ENCODE results near the gene CDCA7L.

Gene CDCA7L

GRCh38 chr7:21945454-21946221, at the start of gene CDCA7L:
Gene CDCA7L, minus strand, starts transcription at chr7:21945899. Its CDS starts 95 bp downstream, at chr7:21945804.
- peak; percentile 64 for DNase-seq

DNA sequence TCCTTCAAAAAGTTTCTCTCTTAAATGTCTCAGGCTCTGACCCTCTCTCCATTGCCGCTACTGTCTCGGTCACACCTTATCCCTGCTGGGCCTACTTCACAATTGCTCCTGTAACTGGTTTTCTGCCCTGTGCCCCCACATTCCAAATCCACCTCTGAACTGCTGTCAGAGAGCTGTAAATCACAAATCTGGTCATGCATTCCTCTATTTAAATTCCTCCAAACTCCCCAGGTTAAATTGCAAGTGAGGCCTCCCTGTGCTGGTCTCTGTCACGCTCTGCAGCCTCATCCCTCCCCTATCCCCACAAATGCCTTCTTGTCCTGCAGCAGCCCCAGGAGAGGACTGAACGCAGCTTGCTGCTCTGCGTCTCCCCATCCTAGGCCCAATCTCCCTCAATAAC, 40.4 kb upstream of the CDCA7L start:
- DNase-seq = no peak

DNA sequence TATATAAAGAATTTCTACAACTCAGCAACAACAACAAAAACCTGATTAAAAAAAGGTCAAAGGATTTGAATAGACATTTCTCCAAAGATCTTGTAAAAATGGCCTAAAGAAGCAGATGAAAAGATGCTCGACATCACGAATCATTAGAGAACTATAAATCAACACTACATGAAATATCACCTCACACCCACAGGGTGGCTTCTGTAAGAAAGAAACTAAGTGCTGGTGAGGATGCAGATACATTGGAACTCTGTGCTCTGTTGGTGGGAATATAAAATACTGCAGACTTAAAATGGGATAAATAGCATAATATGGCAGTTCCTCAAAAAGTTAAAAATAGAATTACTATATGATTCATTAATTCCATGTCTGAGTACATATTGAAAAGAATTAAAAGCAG, 38.3 kb upstream of the CDCA7L start:
- no peak for DNase-seq

DNA sequence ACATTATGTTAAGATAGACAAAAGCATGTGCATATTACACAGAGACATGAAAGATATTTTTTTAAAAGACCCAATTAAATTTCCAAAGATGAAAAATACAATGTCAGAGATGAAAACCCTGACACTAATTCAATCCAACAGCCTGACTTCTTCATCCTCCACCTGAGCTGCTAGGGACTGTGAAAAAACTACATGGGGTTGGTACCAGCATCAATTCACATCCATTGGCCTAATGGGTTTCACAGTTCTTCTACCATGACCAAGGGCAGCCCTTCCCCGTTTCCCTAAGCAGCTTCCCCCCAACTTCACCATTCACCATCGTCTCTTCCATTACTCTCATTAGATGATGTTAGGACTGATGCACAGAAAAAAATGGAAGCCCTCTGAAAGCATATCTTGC, 37.4 kb upstream of the CDCA7L start:
- no peak for DNase-seq

- DNase-seq = no peak
These were observed 35.8 kb upstream of the CDCA7L start for GRCh38 chr7:21981524-21981923.

DNA sequence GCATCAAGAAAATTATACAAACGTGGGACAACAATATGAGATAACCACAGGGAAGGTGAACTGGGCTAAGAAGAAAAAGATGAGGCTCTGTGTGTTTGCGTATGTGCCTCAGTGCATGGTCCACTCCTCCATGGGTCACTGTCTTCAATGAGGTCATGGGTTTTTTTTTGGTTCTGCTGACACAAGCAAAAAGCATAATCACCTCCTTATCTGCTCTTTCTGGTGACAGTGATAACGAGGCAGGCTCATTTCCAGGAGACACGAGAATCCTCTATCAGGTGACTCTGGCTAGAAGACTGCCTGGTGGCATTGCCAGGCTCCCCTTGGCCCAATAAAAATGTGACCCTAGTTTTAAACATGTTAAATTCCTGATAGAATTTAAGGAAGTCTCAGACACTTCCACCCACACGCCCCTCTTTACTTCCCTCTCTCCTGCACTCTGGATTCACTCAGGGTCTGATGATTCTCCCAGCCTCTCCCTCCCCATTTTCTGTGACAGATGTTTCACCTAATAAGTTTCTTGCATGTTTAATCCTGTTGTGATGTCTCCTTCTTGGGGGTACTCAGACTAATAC, 35.3 kb upstream of the CDCA7L start:
- no peak for DNase-seq

DNA sequence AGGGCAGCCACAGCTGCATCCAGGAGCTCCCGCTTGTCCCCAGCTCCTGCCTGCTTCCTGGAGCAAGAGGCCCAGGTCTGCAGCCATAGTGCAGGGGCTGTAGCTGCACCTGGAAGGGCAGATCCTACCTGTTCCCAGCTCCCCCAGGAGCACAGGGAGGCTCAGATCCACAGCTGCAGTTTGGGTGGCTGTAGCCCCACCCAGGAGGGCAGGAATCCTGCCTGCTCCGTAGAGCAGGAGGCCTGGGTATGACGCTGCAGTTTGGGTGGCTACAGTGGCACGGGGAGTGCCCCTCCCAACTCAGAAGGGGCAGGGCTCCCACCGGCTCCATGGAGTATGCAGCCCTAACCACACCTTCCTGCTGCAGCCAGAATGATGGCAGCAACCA, 26.7 kb upstream of the CDCA7L start:
- DNase-seq = no peak

GRCh38 chr7:21971780-21972396, 26.2 kb upstream of the CDCA7L start:
- no peak for DNase-seq

DNA sequence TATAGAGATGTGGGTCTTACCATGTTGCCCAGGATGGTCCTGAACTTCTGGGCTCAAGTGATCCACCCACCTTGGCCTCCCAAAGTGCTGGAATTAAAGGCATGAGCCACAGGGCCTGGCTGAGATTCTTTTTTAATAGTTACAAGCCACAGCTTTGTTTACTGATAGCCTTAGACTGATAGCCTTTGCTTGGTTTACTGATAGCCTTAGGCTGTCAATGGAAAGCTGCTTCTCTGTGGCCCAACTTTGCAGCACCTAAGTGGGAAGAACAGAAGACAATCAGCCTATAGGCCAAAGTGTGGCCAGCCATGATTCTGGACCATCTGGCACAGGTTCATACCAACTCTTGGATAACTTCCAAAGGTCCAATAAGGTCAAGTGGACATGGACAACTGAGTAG, 24.1 kb upstream of the CDCA7L start:
- no peak for DNase-seq

DNA sequence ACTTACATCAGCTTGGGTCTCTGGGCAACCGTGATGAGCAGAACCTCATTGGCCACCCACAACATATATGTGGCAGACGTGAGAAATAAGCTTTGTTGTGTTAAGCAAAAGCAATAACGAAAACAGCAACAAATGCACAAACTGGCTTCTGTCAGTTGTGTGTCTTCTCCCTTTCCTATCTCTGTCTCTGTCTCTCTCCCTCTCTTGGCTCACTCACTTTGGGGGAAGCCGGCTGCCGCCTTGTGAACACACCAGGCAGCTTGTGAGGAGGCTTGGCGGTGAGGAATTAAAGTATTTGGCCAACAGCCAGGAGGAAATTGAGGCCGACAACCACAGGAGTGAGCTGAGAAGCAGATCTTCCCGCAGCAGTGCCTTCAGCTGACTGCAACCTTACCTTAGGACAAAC, 21.9 kb upstream of the CDCA7L start:
- DNase-seq = no peak

- DNase-seq = no peak
These were observed 20.6 kb upstream of the CDCA7L start for GRCh38 chr7:21966271-21966670.

GRCh38 chr7:21965291-21965690, 19.6 kb upstream of the CDCA7L start:
- no peak for DNase-seq

DNA sequence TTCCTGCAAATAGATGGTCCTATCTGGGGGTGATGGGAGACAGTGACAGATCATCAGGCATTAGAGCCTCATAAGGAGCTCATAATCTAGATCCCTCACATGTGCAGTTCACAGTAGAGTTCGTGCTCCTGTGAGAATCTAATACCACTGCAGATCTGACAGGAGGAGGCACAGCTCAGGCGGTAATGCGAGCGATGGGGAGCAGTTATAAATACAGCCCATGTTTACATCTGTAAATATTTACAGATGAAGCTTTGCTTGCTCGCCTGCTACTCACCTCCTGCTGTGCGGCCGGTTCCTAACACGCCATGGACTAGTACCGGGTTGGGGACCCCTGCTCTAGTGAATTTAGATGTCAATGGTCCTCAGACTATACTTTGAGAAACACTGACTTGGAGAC, 17.0 kb upstream of the CDCA7L start:
- DNase-seq = no peak

GRCh38 chr7:21960922-21961321, 15.2 kb upstream of the CDCA7L start:
- no peak for DNase-seq

GRCh38 chr7:21959387-21959776, 13.7 kb upstream of the CDCA7L start:
- DNase-seq = no peak

DNA sequence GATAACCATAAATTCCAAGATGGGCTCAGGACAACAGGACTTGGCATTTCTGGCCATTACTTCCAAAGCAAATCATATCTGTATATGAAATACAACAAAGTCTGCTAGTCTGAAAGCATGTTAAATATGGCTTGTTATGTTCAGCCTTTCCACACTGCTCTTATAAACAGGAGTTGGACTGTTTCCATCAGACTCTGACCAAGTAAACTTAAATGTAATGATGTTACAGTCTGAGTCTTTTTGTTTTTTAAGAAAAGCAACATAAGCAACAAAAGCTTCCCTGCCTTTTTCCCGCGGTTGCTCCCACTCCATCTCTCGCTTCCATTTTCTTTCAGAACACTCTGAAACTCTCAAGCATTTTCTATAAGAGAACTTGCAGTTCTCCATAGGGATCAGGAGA, 8.1 kb upstream of the CDCA7L start:
- DNase-seq = no peak

DNA sequence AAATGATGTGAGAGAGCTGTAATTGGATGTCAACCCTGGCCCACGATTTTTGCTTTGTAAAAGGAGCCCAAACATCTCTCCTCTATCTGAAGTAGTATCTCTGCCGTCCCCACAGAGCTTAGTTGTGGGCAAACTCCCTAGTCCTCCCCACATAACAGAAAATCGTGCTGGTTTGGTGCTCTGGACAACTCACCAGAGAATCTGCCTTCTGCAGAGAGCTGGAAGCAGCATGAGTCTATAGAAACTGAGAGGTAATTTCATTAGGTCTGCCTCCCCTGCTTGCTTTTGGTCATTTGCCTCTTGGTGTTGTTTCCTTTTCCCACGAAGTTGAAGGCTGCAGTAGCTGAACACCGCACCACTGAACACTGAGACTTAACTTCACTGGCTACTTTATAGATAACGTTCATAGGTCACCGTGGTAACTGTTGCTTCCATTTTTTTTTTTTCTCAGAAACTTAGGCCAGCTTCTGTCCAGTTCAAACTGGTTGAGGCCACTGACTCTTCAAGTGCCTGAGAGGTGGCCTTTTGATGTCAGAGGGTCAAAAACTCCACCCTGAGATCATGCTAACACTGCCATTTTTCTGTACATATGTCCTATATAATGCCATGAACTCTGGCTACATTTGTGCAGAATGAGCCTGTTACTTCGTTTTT, 3.3 kb upstream of the CDCA7L start:
- no peak for DNase-seq

- no peak for DNase-seq
These were observed 2.7 kb upstream of the CDCA7L start for GRCh38 chr7:21948364-21948763.

DNA sequence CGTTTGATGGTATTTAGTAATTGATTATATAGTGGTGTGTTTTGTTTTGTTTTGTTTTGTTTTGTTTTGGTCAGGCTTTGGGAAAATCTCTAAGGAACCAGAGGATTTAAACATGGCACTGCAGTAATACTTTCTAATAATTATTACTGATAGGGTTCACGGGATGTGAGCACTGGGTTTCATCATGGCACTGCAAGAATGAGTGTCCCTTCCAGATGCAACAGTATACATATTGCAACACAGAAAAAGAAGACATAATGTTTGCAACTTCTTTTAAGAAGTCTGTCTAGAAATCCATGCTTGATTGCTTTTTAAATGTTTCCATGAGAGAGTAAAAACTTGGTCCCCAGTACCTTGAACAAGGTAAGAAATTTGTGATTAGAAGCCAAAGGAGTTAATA, 2.2 kb upstream of the CDCA7L start:
- no peak for DNase-seq

DNA sequence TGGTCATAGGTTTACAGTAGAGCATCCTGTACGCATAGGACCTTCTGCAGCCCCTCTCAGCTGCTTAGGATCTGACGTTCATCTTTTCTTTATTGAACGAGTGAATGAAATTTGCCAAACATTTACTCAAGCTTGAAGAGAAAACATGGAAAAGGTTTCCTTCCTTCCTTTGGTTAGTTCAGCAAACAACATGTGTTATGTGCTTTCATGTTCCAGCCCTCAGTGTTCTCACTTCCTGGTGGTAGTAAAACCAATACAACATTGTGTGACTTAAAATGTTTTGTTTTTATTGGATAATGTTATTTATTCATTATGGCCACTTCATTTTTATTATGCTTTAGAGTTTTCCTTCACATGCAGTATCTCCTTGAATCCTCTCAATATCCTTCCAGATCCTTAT, 1.4 kb upstream of the CDCA7L start:
- no peak for DNase-seq

DNA sequence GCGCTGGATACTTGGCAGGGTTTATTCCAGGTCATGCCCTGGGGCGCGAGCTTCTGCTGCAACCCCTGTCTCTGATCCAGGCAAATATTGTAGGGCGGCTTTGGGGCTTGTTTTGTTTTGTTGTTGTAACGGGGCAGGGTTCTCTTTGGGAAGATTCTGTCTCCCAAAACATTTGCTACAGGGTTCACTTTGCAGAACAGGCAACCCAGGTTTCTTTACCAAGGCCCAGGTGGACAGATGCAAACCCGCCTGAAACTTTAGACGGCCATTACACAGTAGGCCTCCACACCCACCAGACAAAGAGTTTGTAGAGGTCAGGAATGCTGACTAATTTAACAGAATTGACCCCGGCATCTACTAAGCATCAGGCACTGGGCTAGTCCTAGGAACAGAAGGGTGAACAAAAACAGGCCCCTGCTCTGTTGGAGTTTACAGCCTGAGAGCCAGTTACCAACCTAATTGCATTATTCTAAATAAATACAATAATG, 567 bp upstream of the CDCA7L start:
- DNase-seq = no peak

DNA sequence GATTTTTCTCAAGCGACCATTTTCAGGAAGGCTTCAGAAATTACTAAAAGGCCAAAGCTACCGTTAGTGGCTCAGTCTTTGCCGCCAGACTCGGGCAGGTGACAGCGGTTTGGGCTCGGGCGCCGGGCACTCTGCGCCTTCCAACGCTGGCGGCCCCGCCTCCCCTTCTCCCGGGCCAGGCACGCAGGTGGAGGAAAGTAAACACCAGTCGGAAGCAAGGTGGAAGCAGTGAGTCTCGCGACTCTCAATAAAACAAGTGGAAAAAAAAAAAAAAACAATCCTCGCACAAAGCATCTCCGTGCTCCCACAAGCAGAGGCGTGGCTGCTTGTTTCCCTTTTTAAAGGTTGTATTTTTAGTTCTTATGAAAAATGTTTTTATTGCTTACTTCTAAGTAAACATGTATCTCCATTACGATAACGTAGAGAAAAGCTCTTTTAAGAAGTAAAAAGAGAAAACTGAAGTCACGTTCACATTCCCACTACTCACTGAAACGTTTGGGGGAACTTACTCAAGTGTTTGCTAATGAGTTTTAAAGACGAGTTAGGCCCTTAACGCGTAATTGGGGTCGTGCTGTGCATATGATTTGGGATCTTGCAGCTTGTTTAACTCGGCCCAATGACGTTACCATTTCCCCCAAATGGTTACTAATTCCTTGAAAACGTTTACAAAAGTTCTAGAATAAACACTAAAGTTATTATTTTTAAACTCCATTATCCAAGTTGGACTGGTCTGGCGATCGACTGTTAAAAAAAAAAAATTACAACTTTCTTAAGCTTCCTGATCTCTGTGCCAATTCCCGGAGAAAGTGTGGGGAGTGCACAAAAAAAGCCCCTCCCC, 864 bp downstream of the CDCA7L start:
- DNase-seq = no peak

DNA sequence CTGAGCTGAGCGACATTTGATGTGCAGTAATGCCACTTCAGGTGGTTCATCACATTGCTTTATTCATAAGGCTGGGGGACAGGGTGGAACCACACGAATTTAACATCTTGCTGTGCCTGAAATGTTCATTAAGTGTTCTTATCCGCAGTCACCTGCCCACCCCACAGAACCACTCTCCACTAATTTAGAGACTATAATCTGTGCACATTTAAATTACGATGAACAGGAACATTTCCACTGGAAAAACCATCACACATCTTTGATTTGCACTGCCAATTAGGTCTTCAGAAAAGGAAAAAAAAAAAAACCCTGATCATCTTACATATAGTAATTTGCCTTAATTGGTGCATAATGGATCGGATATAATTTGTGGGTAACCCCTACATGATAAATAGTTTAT, 2.3 kb downstream of the CDCA7L start:
- no peak for DNase-seq

Measured in GOT3 (cell line).